ENCODE results near the gene IQGAP3. TPM values are rescaled to one million over a fixed set of nuclear protein-coding genes. Genes with fewer than 3 reads are reported as not detected.

IQGAP3 gene
- 1.3 and 3.6 TPM in 2 replicates for total RNA-seq

GRCh38 chr1:156571919-156572662 is at the start of gene IQGAP3:
IQGAP3 (minus strand) TSS chr1:156572565; CDS start chr1:156572529, 36 bp downstream.

DNA sequence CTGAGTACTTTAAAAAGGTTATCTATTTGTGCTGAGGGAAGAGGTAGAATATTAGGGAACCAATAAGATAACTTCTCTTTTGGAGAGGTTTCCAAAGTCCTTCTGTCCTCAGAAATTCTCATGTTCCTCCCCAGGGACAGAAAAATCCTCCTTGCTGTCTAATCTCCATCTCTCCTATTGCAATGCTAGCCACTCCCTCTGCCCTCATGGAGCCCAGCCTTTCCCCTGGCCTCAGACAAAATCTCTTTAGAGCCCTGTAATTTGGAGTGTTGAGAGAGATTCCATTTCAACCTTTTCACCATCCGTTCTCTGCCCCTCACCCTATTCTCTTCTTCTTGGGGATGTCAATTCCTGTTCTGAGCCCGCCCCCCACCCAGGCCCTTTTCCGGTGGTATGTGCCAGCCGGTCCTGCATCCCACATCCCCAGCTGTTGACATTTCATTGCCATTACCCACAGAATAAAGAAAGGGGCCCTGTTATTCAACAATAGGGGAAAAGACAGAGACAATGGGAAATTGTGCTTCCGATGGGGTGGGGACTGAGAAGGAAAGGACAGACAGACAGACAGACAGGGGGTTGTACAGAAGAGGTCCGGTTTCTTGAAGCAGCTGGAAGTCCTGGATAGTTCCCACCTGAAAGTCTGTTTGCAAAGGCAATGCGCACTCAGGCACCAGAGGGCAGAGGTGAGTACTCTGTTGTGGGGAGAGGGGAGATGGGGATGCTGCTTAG is 46.7 kb upstream of the IQGAP3 start, which contains the start of gene HAPLN2:
HAPLN2 (plus strand) TSS at position 563 of the 729 bp plus-strand sequence. CDS start 4,076 bp downstream, outside the sequence.

DNA sequence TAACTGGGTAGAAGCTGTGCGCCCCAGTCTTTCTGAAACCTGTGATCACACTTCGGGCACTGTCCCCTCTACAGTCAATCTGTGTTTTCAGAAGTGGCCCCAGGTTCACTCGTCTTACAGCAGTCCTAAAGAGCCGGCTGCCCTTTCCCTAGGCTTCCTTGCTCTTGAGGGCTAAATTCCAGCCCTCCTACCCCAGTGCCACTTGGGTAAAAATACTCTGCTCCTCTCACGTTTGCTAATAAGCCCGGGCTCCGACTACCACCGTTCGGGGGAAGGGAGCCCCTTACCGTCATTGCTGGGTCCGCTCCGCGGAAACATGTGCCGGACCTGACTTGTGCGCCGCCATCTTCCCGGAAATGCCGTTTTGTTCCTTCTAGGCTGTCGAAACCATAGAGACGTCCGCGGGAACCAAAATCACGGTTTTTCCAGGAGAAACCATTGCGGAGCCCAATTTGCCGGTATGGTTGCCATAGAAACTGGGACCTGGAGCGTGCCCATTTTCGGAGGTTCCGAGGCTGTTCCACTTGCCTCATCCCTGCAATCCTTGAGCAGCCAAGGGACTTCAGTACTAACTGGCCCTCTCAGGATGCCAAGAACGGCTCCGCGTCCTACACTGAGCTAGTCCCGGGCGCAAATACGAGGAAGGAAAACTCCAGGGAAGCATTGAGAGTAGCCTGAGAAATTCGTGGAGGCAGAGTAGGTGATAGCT is 28.9 kb upstream of the IQGAP3 start, which contains the start of gene GPATCH4:
GPATCH4 (minus strand) TSS at position 358 of the 709 bp plus-strand sequence.

GRCh38 chr1:156591432-156592157 is 19.2 kb upstream of the IQGAP3 start, which contains the start of gene NAXE:
NAXE (plus strand) TSS chr1:156591776; CDS start chr1:156591805, 29 bp downstream.

GRCh38 chr1:156579472-156579871 is 7.1 kb upstream of the IQGAP3 start, which contains the start of gene TTC24:
TTC24 (plus strand) TSS chr1:156579723; CDS start chr1:156581365, 1,642 bp downstream.

GRCh38 chr1:156500543-156500792 is 71.9 kb downstream of the IQGAP3 start, which contains the start of gene MEF2D:
MEF2D (minus strand) TSS chr1:156500775; CDS start chr1:156483292, 17,483 bp downstream.

Other genes with a start within 250 kb of the IQGAP3 start
- gene CCT3, start 234.3 kb downstream of the IQGAP3 start, total RNA-seq: 335 and 443 TPM in 2 replicates
- gene TSACC, start 234.0 kb downstream of the IQGAP3 start, total RNA-seq: not detected in 2 replicates
- not detected in 2 replicates for gene RHBG, start 203.4 kb downstream of the IQGAP3 start, total RNA-seq
- gene MEF2D, start 71.8 kb downstream of the IQGAP3 start, total RNA-seq: 3.6 and 4.5 TPM in 2 replicates
- not detected in 2 replicates for gene TTC24, start 7.2 kb upstream of the IQGAP3 start, total RNA-seq
- 36.7 and 56.6 TPM in 2 replicates for gene NAXE, start 19.2 kb upstream of the IQGAP3 start, total RNA-seq
- 5.4 and 8.2 TPM in 2 replicates for gene GPATCH4, start 28.9 kb upstream of the IQGAP3 start, total RNA-seq
- gene HAPLN2, start 46.9 kb upstream of the IQGAP3 start, total RNA-seq: 0.16 TPM in 1 of 2 replicates, not detected in the other
- not detected in 2 replicates for gene BCAN, start 69.6 kb upstream of the IQGAP3 start, total RNA-seq
- gene NES, start 104.8 kb upstream of the IQGAP3 start, total RNA-seq: 30.8 and 63.4 TPM in 2 replicates
- 80.6 and 167 TPM in 2 replicates for gene CRABP2, start 133.0 kb upstream of the IQGAP3 start, total RNA-seq
- 11.0 and 12.9 TPM in 2 replicates for gene METTL25B, start 155.9 kb upstream of the IQGAP3 start, total RNA-seq
- gene ISG20L2, start 156.2 kb upstream of the IQGAP3 start, total RNA-seq: 5.1 and 5.5 TPM in 2 replicates
- gene MRPL24, start 168.5 kb upstream of the IQGAP3 start, total RNA-seq: 41.3 and 43.3 TPM in 2 replicates
- 98.5 and 133 TPM in 2 replicates for gene HDGF, start 179.1 kb upstream of the IQGAP3 start, total RNA-seq
- 6.4 and 9.5 TPM in 2 replicates for gene PRCC, start 195.0 kb upstream of the IQGAP3 start, total RNA-seq
- 0.32 TPM in 1 of 2 replicates, not detected in the other for gene SH2D2A, start 244.3 kb upstream of the IQGAP3 start, total RNA-seq